Esophagus squamous epithelium (tissue), 4 donors: ENCODE data around the gene MGAT5B.

Experiments used
- POLR2A ChIP-seq, 4 donors: fragments of 450-650 bp; IDR thresholded peaks; one replicate each; pipeline ENCODE4 v1.6.1; 2017; ENCODE audit warnings: antibody characterized with exemption in 4 of 4, mild to moderate bottlenecking in 4 of 4, moderate library complexity in 3 of 4
- TF ChIP-seq, protein P1 (sequence below), 6 experiments: fragments of 450-650 bp in 4 of 6; fragments of 200-600 bp in 2 of 6; sonication (generic) in 2 of 6; IDR thresholded peaks; one replicate each; pipeline ENCODE4 v1.5.1; 2016 to 2019; ENCODE audit warnings: antibody characterized with exemption in 6 of 6, mild to moderate bottlenecking in 4 of 6, moderate library complexity in 4 of 6

DNA sequence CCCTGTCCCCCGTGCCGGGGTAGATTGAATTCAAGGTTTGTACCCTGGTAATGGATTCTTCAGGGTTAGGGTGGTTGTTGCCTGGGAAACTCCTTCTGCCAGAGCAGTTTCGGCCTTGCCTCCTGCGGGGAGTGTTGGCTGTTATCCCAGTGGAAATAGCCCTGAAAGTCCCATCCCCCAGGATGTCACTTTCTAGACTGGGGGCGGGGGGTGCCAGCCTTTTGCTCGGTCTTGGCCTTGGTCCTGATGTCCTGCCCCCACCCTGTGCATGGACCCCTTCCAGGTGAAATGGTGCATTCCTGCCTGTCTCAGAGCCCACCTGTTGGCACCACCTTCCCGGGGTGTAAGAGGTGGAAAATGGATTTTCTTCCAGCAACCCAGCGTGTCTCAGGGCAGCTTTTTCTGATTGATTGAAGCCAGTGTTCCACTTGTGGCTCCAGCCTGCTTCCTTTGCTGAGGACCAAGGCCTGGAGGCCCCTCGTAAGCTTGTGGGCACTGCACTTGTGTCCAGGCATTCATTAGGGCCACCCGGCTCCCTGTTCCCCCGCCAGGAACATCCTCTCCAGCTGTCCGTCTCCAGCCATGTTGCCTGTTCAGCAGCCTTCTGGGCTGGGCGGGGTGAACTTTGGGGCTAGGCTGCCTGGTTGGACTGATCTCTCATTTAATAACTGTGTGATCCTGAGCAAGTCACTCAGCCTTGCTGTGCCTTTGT lies 25.6 kb downstream of the MGAT5B start:
- TF ChIP-seq, protein P1, sequence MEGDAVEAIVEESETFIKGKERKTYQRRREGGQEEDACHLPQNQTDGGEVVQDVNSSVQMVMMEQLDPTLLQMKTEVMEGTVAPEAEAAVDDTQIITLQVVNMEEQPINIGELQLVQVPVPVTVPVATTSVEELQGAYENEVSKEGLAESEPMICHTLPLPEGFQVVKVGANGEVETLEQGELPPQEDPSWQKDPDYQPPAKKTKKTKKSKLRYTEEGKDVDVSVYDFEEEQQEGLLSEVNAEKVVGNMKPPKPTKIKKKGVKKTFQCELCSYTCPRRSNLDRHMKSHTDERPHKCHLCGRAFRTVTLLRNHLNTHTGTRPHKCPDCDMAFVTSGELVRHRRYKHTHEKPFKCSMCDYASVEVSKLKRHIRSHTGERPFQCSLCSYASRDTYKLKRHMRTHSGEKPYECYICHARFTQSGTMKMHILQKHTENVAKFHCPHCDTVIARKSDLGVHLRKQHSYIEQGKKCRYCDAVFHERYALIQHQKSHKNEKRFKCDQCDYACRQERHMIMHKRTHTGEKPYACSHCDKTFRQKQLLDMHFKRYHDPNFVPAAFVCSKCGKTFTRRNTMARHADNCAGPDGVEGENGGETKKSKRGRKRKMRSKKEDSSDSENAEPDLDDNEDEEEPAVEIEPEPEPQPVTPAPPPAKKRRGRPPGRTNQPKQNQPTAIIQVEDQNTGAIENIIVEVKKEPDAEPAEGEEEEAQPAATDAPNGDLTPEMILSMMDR (IDR thresholded peaks at IDR 0.05), result no peak
- TF ChIP-seq POLR2A (IDR thresholded peaks at IDR 0.05), result no peak
